Measurements from ENCODE around the gene CPM.

The CPM gene

DNA sequence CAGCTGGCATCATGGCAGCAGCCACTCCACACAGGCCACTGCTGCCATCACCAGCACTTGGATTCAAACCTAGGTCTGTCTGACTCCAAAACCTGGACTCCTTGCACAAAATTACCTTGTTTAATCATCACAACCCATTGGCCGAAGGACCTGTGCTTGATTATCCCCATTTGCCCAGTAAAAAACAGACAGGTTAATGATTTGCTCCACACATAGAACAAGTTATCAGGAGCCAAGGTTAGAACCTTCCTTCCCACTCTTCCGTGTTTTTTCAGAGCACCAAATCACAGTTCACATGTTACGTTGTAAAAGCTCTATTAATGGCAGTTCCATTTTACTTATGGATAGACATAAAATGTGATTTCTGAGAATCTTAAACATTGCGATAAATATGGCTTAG lies 23.5 kb upstream of the CPM start:
- no peak overlapping the region for H3K27ac ChIP-seq
- TF ChIP-seq CTCF (IDR thresholded peaks at IDR 0.05) (no peak), ZFX (IDR thresholded peaks at IDR 0.05; ENCODE audit: borderline replicate concordance) (no peak)

- TF ChIP-seq CTCF (IDR thresholded peaks at IDR 0.05) (no peak), ZFX (IDR thresholded peaks at IDR 0.05; ENCODE audit: borderline replicate concordance) (no peak)
- H3K27ac ChIP-seq: no peak overlapping the region
Observed at GRCh38 chr12:68954811-68955210, 21.8 kb upstream of the CPM start.

DNA sequence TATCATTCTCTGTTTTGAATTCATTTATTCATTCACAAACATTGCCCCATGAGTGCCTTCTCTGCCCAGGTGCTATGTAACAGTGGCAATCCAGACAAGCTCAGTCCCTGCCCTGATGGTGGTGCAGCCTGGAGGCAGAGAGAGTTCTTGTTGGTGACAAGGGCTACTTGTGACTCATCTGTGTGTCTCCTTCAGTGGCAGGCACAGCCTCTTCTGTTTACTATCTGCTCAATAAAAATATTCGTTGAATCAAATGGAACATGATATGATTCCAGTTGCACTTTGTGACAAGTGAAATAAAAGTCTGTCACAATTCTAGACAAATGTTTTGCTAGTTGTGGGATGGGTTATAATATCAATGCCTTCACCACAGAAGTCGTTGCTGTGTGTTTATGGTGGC lies 20.6 kb upstream of the CPM start:
- TF ChIP-seq ZFX (IDR thresholded peaks at IDR 0.05; ENCODE audit: borderline replicate concordance): no peak
- H3K27ac ChIP-seq: no peak overlapping the region

GRCh38 chr12:68951652-68952051 lies 18.7 kb upstream of the CPM start:
- no peak overlapping the region for H3K27ac ChIP-seq
- TF ChIP-seq CTCF (IDR thresholded peaks at IDR 0.05): no peak
- TF ChIP-seq ZFX (IDR thresholded peaks at IDR 0.05; ENCODE audit: borderline replicate concordance): no peak

DNA sequence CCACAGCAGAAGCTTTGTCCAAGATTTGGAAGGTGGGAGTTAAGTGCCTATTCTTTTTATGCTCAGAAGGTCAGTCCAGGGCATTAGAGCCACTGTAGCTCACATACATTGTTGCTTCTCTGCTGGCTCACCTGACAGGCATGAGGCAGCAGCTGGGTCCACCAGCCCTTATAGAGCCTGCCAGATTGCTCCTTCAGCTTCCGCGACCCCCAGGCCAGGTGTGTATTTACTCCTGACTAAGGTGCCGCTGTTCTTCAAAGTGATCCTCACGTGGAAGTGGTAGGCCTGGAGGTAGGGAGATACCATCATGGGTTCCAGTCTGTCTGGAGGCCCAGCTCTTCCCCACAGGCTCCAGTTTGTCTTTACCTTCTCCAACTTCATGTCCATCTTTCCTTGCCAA lies 17.5 kb upstream of the CPM start:
- no peak for TF ChIP-seq CTCF (IDR thresholded peaks at IDR 0.05)
- TF ChIP-seq ZFX (IDR thresholded peaks at IDR 0.05; ENCODE audit: borderline replicate concordance): no peak
- no peak overlapping the region for H3K27ac ChIP-seq

DNA sequence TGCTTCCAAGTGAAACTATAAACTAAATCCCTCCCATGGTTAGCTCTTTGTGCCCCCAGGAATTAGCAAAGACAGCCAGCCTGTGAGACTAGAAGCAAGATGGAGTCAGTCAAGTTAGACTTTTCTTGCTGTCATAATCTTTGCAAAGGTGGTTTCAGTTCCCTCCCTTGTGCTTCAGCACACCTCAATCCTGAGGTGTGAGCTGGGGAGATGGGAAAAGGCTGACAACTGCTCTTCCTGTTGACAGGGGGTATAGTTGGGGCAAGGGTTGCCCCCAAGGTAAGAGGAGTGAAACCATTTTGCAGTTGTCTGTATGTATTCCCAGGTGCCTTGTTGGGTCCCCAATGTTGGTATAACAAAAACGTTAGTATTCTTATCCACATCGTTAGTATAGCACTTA lies 12.3 kb upstream of the CPM start:
- no peak overlapping the region for H3K27ac ChIP-seq
- TF ChIP-seq CTCF (IDR thresholded peaks at IDR 0.05): no peak
- no peak for TF ChIP-seq ZFX (IDR thresholded peaks at IDR 0.05; ENCODE audit: borderline replicate concordance)

- no peak for TF ChIP-seq ZFX (IDR thresholded peaks at IDR 0.05; ENCODE audit: borderline replicate concordance)
- no peak for TF ChIP-seq CTCF (IDR thresholded peaks at IDR 0.05)
- H3K27ac ChIP-seq: no peak overlapping the region
Observed at GRCh38 chr12:68944296-68945076, 11.5 kb upstream of the CPM start.

DNA sequence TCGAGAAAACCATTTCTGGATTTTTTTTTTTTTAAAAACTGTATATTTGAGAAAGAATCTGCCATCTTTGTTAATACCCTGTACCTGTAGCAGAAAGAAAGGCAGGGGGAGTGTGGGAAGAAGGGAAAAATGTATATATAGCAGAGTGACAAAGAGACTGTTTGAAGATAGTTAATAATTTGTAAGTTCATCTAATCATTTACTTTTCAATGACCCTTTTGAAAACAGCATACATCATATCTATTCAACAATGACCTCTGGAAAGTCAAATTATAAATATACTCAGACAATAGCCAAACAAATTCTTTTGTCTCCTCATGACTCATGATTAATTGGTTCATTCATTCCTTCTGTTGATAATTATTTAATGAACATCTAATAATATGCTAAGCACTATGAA lies 10.9 kb upstream of the CPM start:
- H3K27ac ChIP-seq: no peak overlapping the region
- TF ChIP-seq CTCF (IDR thresholded peaks at IDR 0.05) (no peak), ZFX (IDR thresholded peaks at IDR 0.05; ENCODE audit: borderline replicate concordance) (no peak)

Measured in 22Rv1 (cell line).